Measurements from ENCODE around the gene GPC3.

DNA sequence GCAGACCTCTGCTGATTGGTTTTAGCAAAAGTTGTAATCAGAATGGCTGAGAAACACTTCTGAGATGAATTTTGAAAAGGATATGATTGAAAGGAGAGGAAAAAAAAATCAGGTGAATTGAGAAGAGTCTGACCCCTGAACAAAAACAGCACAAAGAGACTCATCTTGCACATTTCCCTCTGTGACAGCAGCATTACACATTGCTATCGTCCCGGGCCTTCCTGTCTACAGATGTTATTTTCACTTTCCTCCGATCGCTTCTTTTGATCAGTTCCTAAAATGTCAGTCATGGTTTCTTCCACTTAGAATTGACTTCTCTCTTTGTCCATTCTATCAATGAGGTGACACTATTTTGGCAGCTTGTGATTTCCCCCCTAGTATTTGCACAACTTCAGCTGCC is 262.6 kb downstream of the GPC3 start:
- TF ChIP-seq, protein P1, sequence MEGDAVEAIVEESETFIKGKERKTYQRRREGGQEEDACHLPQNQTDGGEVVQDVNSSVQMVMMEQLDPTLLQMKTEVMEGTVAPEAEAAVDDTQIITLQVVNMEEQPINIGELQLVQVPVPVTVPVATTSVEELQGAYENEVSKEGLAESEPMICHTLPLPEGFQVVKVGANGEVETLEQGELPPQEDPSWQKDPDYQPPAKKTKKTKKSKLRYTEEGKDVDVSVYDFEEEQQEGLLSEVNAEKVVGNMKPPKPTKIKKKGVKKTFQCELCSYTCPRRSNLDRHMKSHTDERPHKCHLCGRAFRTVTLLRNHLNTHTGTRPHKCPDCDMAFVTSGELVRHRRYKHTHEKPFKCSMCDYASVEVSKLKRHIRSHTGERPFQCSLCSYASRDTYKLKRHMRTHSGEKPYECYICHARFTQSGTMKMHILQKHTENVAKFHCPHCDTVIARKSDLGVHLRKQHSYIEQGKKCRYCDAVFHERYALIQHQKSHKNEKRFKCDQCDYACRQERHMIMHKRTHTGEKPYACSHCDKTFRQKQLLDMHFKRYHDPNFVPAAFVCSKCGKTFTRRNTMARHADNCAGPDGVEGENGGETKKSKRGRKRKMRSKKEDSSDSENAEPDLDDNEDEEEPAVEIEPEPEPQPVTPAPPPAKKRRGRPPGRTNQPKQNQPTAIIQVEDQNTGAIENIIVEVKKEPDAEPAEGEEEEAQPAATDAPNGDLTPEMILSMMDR (IDR thresholded peaks at IDR 0.05), result no peak
- TF ChIP-seq POLR2A (IDR thresholded peaks at IDR 0.05), result no peak
